Measurements from ENCODE around the gene RALGPS1. TPM values are rescaled to one million over a fixed set of nuclear protein-coding genes. Genes with fewer than 3 reads are reported as not detected.

The RALGPS1 gene
- total and polyA plus RNA-seq, 2 of the 8 experiments (the other 6 are each of a cell fraction or from before 2014, with no cell fraction given), result 20.0 to 23.5 TPM

DNA sequence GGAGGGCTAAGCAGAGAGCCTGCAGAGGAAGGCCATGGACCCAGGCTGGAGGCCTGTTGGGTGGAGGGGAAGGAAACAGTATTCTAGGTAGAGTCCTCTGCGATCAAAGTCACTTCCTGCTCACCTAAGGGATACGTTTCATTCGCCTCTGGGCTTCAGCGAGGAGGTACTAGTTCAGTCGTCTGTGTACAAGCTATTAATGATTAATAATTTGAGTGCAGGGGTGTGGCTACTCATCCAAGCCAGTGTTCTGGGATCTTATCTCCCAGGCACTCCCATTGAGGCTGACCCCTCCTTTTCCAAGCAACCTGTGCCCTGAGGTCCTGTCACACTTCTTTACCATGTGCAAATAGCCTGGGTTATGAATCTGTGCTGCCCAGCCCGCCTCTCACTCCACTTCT lies 25.2 kb downstream of the RALGPS1 start:
- no peak overlapping the region for H2BK120ac ChIP-seq (replicated peaks; ENCODE audit: low read depth, low read length)
- no peak overlapping the region for H3K4ac ChIP-seq (replicated peaks; ENCODE audit: insufficient read length, low read depth, low read length)
- no peaks in the 10 kb centered on the region for H3K9me3 ChIP-seq (ENCODE audit: insufficient read depth in 2 of 2, low read depth in 1 of 2, low read length in 1 of 2)
- H3K23me2 ChIP-seq (ENCODE audit: low read depth, low read length), result no peaks in the 10 kb centered on the region
- peaks cover 0 to 4% (median 3%) of the 10 kb centered on the region in 4 experiments; a peak in 4 of 7 replicates for H3K4me1 ChIP-seq (replicated peaks in 1 of 4; ENCODE audit: control insufficient read depth in 3 of 4, insufficient read depth in 4 of 4, low read length in 3 of 4)
- H3K4me3 ChIP-seq (ENCODE audit: extremely low read depth in 1 of 4, insufficient read depth in 2 of 4, low read depth in 3 of 4, low read length in 4 of 4), result no peak overlapping the region
- no peak overlapping the region for H2BK20ac ChIP-seq (ENCODE audit: low read length)
- H4K91ac ChIP-seq (replicated peaks; ENCODE audit: insufficient read length, low read length), result no peak overlapping the region
- H3K79me2 ChIP-seq (ENCODE audit: control insufficient read depth in 1 of 2, insufficient read depth in 2 of 2, low read length in 2 of 2), result peaks cover 0 to 3% of the 10 kb centered on the region in 2 experiments; a peak in 1 of 4 replicates
- H3K79me1 ChIP-seq (ENCODE audit: low read depth, low read length), result peaks cover 6% of the 10 kb centered on the region; the same call in 1 of the 2 replicates
- H3K36me3 ChIP-seq (ENCODE audit: control insufficient read depth in 2 of 4, insufficient read depth in 4 of 4, low read length in 3 of 4), result no peaks in the 10 kb centered on the region
- H3K27me3 ChIP-seq (replicated peaks in 1 of 4; ENCODE audit: control insufficient read depth in 3 of 4, extremely low read depth in 1 of 4, insufficient read depth in 3 of 4, low read length in 3 of 4), result no peaks in the 10 kb centered on the region
- peaks cover 0 to 3% of the 10 kb centered on the region in 2 experiments for H4K20me1 ChIP-seq (replicated peaks in 1 of 2; ENCODE audit: control insufficient read depth in 1 of 2, insufficient read depth in 2 of 2, low read length in 2 of 2)
- no peak overlapping the region for H2AFZ ChIP-seq (ENCODE audit: low read length)
- no peak overlapping the region for H3K9ac ChIP-seq (replicated peaks in 1 of 4; ENCODE audit: extremely low read depth in 1 of 4, low read depth in 3 of 4, low read length in 3 of 4)
- no peak overlapping the region for H4K8ac ChIP-seq (ENCODE audit: extremely low read depth, insufficient read depth, low read length)
- POLR2A ChIA-PET (ENCODE audit: partially characterized antibody), result no interaction called here
- H3K18ac ChIP-seq (ENCODE audit: extremely low read depth, low read length), result no peak overlapping the region
- no peak for DNase-seq (ENCODE audit: low read depth in 1 of 2, low spot score in 2 of 2)
- FAIRE-seq, result no peak
- H3K14ac ChIP-seq (ENCODE audit: insufficient read length), result no peak overlapping the region
- no peak overlapping the region for H2AK5ac ChIP-seq (ENCODE audit: low read depth, low read length)
- H3K4me2 ChIP-seq (ENCODE audit: insufficient read depth in 1 of 2, low read depth in 2 of 2, low read length in 2 of 2), result no peak overlapping the region
- no peak overlapping the region for H3K23ac ChIP-seq (ENCODE audit: insufficient read length)
- H2BK12ac ChIP-seq (ENCODE audit: low read depth, low read length), result no peak overlapping the region
- no peak overlapping the region for H4K5ac ChIP-seq (ENCODE audit: insufficient read length, low read depth, low read length)
- no peak overlapping the region for H3K56ac ChIP-seq (replicated peaks; ENCODE audit: insufficient read length, low read depth, low read length)
- no peak overlapping the region for H3K27ac ChIP-seq (ENCODE audit: low read depth, low read length)
- CTCF ChIA-PET (ENCODE audit: partially characterized antibody), result interaction anchor here (0.5 to 11.9 kb wide), 35 partner anchors 7 to 348 kb away, joined by 3 to 166 read pairs (median 4); no protein-coding TSS in a partner anchor
- H2BK5ac ChIP-seq (ENCODE audit: low read depth, low read length), result no peak overlapping the region
- no peak overlapping the region for H2BK15ac ChIP-seq (ENCODE audit: low read length)
- 92% methylated on average over 6 of the region's 6 CpGs; no CpG with 5 or more reads in 1 of the 2 experiments for WGBS, 2 experiments (ENCODE audit: extremely low coverage in 1 of 2, insufficient coverage in 1 of 2, insufficient read length in 1 of 2, insufficient replicate concordance in 2 of 2, low coverage in 1 of 2, low lambda C conversion rate in 2 of 2, missing lambda C conversion rate in 1 of 2)
- TF ChIP-seq SAP30 (IDR thresholded peaks at IDR 0.05; ENCODE audit: insufficient read depth, insufficient replicate concordance, low read length) (no peak), CHD2 (IDR thresholded peaks at IDR 0.05; ENCODE audit: low read length) (no peak), PHF8 (conservative IDR thresholded peaks at IDR 0.05; ENCODE audit: low read depth, low read length) (no peak), POLR2A (IDR thresholded peaks at IDR 0.05; ENCODE audit: control extremely low read depth in 1 of 2, low read depth in 2 of 2, low read length in 2 of 2) (no peak), POU5F1 (IDR thresholded peaks at IDR 0.05; ENCODE audit: low read depth, low read length) (no peak), YY1 (IDR thresholded peaks at IDR 0.05; ENCODE audit: low read depth, low read length) (no peak), FOSL1 (IDR thresholded peaks at IDR 0.05; ENCODE audit: insufficient read depth, low read depth, low read length) (no peak), POLR2AphosphoS5 (IDR thresholded peaks at IDR 0.05; ENCODE audit: low read depth, low read length) (no peak), KDM4A (IDR thresholded peaks at IDR 0.05; ENCODE audit: low read depth, low read length, severe bottlenecking) (no peak), TEAD4 (IDR thresholded peaks at IDR 0.05; ENCODE audit: low read depth, low read length) (no peak), KDM1A (IDR thresholded peaks at IDR 0.05; ENCODE audit: borderline replicate concordance, low read length) (no peak)
- TF ChIP-seq, protein P1, sequence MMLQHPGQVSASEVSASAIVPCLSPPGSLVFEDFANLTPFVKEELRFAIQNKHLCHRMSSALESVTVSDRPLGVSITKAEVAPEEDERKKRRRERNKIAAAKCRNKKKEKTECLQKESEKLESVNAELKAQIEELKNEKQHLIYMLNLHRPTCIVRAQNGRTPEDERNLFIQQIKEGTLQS (IDR thresholded peaks at IDR 0.05; ENCODE audit: insufficient read depth, low read depth, low read length), result no peak
- TF ChIP-seq, protein P2, sequence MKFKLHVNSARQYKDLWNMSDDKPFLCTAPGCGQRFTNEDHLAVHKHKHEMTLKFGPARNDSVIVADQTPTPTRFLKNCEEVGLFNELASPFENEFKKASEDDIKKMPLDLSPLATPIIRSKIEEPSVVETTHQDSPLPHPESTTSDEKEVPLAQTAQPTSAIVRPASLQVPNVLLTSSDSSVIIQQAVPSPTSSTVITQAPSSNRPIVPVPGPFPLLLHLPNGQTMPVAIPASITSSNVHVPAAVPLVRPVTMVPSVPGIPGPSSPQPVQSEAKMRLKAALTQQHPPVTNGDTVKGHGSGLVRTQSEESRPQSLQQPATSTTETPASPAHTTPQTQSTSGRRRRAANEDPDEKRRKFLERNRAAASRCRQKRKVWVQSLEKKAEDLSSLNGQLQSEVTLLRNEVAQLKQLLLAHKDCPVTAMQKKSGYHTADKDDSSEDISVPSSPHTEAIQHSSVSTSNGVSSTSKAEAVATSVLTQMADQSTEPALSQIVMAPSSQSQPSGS (IDR thresholded peaks at IDR 0.05; ENCODE audit: low read length), result no peak

All from H1 (cell line).